RCC 7860 (cell line): Measurements from ENCODE around the gene SDK2.

Experiments
- DNase-seq: peaks from one replicate; pipeline ENCODE4 v3.0.0-alpha.2; 2015; ENCODE audit warnings: low spot score
- FAIRE-seq: peaks from 2 replicates; lab custom pipeline; 2012; peaks lifted over from hg19 to GRCh38; lab: Jason Lieb, UNC

Gene SDK2

DNA sequence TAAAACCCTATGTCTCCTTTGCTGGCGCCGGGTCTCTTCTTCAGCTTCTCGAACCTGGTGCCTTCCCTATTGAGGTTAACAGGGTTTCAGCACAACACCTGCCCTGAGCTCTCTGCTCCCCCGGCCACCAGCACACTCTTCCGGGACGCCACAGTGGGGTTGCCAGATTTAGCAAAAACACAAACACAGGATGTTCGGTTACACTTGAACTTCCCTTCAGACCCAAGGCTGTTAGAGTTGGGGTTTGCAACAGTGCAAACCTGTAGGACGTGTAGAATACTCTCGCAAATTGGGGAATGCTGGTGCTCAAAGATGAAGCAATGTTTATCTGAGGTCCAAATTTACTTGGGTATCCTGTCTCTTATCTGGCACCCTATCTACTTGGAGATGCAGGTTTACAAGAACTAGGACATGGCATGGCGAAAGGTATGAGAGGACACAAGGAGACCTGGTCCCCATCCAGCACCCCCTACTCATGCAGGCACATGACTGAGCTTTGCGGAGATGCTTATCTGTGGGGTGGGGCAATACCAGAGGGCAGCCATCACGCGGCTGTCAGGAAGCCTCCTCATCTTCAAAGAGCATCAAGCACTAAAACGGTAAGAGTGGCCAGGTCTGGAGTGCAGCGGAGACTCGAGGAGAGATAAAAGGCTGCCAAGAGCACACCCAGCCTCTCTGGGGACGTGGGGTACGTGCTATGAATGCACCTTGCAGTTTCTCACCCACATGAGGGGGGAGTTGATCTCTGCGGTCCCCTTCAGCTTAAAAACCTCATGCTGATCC lies 52.8 kb downstream of the SDK2 start:
- no peak for FAIRE-seq
- DNase-seq, result no peak

- no peak for FAIRE-seq
- DNase-seq, result no peak
These were observed 54.8 kb downstream of the SDK2 start for GRCh38 chr17:73589363-73589980.

GRCh38 chr17:73588891-73589290 lies 55.4 kb downstream of the SDK2 start:
- FAIRE-seq (no peak), DNase-seq (no peak)

DNA sequence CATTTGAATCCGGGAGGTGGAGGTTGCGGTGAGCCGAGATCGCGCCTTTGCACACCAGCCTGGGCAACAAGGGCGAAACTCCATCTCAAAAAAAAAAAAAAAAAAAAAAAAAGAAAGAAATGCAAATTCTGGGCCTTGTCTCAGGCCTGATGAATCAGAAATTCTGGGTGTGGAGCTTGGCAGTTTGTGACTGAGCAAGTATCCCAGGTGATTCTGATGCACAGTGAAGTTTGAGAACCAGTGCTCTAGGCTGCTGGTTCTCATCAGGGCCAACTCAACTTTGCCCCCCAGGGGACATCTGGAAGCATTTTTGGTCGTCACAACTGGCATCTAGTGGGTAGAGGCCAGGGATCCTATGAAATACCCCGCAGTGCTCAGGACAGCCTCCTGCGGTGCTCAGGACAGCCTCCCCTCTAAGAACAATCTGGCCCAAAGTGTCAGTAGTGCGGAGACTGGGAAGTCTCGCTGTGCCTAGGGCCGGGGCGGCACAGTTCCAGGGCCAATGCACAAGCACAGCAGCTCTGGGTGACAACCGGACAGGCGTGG lies 55.9 kb downstream of the SDK2 start:
- no peak for DNase-seq
- no peak for FAIRE-seq

DNA sequence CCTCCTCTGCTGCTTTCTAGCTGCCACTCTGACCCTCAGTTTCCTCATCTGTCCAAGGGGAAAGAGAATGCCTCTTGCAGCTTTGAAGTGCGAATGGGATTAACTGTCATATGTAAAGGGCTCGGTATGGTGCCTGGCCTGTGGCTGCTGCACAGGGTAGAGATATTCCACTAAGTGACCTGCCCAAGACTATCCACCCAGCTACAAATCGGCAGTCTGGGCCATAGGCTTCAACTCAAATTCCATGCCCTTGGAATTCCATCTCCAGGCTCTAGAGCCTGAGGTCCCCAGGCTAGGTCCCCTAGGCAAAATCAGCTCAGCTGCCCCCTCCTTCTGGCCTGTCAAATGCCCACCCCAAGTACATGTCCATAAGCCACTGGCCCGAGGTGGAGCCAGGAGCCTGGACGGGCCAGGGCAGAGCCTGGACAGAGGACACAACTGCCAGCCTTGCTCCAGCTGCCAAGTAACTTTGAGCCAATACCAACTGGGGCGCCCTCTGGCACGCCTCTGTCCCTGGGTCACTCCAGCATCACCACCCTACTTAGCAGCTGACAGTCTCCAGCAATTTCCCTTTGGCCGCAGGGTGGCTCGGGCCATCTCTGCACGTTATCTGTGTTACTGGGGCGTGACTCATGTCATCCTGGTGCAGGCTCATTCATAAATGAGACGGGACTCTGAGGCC lies 57.2 kb downstream of the SDK2 start:
- DNase-seq (peak; percentile 42), FAIRE-seq (no peak)

DNA sequence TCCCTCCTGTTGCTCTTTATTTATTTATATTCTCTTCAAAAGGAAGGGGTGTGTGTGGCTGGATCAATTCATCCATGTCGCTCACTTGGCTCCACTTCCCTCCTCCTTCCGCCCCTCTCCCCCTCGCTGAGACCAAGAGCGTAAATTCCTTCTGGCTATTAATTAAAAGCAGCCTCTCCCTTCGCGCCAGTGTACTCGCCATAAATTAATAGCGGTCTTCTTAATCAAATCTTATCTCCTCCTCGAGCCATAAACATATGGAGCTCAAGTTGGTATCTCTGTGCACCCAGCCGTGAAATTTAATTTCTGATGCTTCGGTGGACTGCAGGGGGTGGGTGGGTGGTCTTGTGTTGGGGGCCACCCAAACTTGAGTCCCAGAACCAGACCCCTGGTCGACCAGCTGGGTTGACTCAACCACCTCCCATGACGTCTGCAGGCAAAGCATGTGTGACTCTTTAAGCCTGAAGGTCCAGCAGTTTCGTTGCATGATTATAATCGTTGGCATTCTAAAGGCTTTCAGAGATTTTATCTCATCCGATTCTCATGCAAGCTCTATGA lies 57.9 kb downstream of the SDK2 start:
- no peak for FAIRE-seq
- no peak for DNase-seq

- FAIRE-seq (no peak), DNase-seq (no peak)
These were observed 58.7 kb downstream of the SDK2 start for GRCh38 chr17:73585583-73585982.

DNA sequence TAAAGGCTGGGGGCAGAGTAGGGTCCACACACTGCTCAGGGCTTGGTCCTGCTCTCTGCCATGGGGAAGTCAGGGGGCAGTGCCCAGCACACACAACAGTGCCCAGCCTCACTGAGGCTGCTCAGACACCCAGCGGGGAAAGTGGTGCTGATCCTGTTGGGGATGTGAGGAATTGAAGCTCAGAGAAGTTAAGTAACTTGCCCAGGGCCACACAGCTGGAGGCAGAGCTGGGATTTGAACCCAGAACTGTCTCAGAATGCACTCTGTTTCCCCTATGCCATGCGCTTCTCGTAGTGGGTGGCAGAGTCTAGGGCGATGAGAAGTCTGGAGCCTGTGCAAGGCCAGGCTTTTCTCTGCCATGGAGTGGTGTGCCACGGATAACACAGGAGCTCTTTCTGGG lies 59.3 kb downstream of the SDK2 start:
- FAIRE-seq (no peak), DNase-seq (no peak)

DNA sequence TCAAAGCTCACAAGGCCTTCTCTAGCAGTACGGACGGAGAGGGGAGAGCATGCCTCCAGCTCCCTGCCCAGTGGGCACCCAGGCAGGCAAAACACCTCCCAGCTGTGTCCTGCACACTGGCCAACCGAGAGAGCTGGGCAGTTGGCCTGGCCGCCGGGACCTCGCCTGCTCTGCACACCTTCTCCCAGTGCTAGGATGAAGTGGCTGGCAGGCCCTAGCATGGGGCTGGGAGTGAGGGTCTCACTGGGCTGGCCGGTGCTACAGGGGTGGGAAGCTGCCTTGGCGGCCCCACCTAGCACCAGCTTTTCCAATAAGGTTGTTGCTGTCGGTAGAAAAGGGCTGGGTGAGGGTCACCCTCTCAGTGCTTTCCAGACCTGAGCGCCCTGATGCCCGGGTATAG lies 60.2 kb downstream of the SDK2 start:
- FAIRE-seq (no peak), DNase-seq (no peak)

DNA sequence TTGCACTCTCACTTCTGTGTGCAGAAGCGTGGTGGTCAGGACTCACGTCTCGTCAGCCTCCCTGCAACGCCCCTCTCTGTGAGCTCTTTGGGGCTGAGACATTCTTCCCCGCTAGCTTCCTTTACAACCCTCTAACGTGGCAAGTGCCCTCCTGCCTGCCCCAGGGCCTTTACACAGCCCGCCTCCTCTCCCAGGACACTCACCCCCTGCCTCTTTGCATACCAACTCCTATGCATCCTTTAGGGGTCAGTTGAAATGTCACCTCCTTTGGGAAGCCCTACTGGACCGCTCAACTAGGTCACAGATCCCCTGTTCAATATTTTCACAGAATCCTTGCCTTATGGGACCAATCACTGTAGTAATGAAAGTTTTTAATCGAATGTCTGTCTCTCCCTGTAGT lies 61.4 kb downstream of the SDK2 start:
- no peak for FAIRE-seq
- DNase-seq, result no peak

GRCh38 chr17:73582359-73582758 lies 61.9 kb downstream of the SDK2 start:
- no peak for FAIRE-seq
- no peak for DNase-seq

DNA sequence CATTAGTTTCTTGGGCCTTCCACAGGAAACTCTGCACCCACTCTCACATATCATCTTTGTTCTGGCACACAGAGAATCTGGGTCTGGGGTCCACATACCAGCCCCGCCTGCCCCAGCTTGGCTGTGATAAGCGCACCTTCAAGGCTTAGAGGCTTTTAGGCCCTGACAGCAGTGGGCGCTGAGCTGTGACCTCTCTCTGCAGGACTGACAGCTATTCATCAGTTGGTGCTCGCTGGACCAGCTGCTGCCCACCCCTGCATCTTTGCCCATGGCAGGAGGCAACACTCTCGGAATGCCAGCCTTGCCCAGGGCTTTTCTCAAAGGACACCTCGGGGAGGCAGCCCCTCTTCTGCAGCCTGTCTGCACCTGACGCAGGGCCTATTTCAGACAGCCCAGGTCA lies 62.9 kb downstream of the SDK2 start:
- FAIRE-seq (no peak), DNase-seq (no peak)

GRCh38 chr17:73580073-73580710 lies 64.1 kb downstream of the SDK2 start:
- DNase-seq (no peak), FAIRE-seq (no peak)

DNA sequence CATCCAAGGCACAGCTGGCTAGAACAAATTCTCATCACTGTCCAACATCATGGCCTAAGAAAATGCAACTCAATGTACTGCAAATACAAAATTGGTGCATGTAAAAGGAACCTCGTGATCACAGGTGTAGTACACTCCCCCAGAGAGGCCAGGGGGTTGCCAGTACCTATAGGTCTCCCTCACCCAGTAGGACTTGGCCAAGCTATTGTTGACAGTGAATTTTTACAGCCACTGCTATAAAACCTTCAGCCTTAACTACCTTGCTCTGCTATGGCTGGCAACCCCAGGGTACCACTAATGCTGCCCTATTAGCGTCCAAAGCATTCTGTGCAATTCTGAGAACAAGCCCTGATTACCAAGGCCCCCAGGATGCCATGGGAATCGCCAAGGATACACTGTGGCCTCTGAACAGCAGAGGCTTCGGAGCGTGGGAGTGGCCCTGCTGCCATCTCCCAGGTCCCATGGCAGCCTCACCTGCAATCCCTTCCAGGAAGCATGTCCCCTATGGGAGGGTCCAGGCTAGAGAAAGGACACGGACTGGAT lies 67.6 kb downstream of the SDK2 start:
- DNase-seq, result no peak
- FAIRE-seq, result no peak

GRCh38 chr17:73575470-73576221 lies 68.6 kb downstream of the SDK2 start:
- FAIRE-seq, result no peak
- DNase-seq, result no peak

DNA sequence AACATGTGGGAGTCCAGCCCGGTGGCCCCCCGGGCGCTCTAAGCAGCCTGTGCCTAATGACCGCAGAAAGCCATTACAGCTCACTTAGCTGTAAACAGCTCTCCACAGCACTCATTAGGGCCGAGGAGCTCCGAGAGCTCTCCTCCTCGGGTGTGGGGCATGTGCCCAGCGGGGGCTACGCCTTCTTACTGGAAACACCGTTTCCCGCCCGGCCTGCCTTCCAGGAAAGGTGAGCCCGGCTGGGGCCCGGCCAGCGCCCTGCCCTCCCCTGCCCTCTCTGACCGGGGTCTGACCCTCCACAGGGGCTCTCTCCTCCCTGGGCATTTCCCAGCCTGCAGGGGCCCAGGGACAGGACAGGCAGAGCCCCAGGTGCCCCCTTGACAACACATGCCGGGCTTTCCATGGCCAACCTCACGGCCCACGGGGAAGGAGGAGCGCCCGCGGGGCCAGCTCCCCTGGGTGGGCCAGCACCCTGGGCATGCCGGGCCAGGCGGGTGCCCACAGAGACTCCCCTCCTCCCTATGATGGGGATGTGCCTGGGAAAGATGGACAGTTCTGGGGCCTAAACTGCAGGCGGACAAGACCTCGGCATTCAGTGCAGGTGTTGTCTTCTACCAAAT lies 72.6 kb downstream of the SDK2 start:
- FAIRE-seq, result no peak
- DNase-seq, result no peak

DNA sequence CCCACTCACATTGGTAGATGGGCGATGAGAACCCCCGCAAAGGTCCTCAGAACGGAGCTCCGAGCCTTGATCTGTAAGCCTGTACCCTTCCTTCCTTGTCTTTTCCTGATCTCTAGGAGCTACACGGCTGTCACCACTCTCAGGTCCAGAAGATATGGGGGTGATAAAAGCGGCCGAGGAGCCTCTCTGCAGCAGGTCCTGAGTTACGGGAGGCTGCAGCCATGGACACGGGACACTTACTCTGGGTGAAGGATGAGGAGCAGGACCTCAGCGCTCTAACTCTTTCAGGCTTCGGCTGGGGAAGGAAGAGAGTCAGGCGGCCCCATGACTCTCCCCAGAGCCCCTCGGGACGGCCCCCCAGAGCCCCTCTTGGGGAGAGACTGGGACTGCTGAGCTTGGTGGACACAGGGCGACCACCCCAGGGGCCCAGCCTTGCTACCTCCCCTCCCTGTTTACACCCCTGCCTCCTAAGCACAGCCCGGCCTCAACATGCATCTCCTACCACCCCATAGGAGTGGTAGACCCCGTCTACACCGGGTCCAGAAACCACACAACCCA lies 74.4 kb downstream of the SDK2 start:
- DNase-seq, result no peak
- FAIRE-seq, result no peak

GRCh38 chr17:73568934-73569333 lies 75.3 kb downstream of the SDK2 start:
- FAIRE-seq, result no peak

More at GRCh38 chr17:73568934-73569333, 75.3 kb downstream of the SDK2 start:
- DNase-seq, result no peak
